B cell (primary cell): ENCODE measurements around the gene CCDC92B. TPM values are rescaled to one million over a fixed set of nuclear protein-coding genes. Genes with fewer than 3 reads are reported as not detected.

ENCODE experiments used
- ATAC-seq: fragments of 200-7000 bp; cut with Tn5 transposase; one replicate; pipeline ENCODE4 v1.10.0; 2021; ENCODE audit warnings: low read depth, mild to moderate bottlenecking, moderate number of reproducible peaks, moderate library complexity
- CTCF ChIA-PET: fragments of 350-600 bp; sonication (Branson Sonifier 250); formaldehyde crosslinking; loops from one replicate; lab custom pipeline; 2021; ENCODE audit warnings: antibody characterized with exemption, inconsistent platforms; lab: Charles Lee
- POLR2A ChIA-PET: fragments of 350-600 bp; sonication (Branson Sonifier 250); formaldehyde crosslinking; loops from one replicate; lab custom pipeline; 2021; ENCODE audit warnings: antibody characterized with exemption; lab: Charles Lee
- DNase-seq: peaks from one replicate; pipeline ENCODE4 v3.0.0; 2013
- H2AFZ ChIP-seq: 2 replicates; pipeline ENCODE4 v1.6.1; 2012; ENCODE audit warnings: mild to moderate bottlenecking, low read depth, low read length; ENCODE audit not compliant: insufficient read depth, poor library complexity, severe bottlenecking
- H3K27ac ChIP-seq, 2 donors: 1 replicate in 1 of 2; 2 replicates in 1 of 2; pipeline ENCODE4 v1.5.1; 2012 to 2013; ENCODE audit warnings: low read length in 2 of 2, mild to moderate bottlenecking in 2 of 2, moderate library complexity in 1 of 2
- H3K27me3 ChIP-seq, 4 experiments: fragments of 200-600 bp in 1 of 4; sonication (generic) in 1 of 4; replicated peaks in 1 of 4; 1 replicate in 2 of 4; 2 replicates in 2 of 4; pipeline versions ENCODE4 v1.6.1 to v1.7.0; 2013 to 2016; ENCODE audit warnings: low read length in 3 of 4, mild to moderate bottlenecking in 2 of 4, mixed read lengths in 1 of 4, moderate library complexity in 1 of 4; ENCODE audit not compliant: insufficient read depth in 4 of 4, control insufficient read depth in 3 of 4; ENCODE audit errors: control extremely low read depth in 1 of 4
- H3K36me3 ChIP-seq, 2 experiments: replicated peaks in 1 of 2; 1 replicate in 1 of 2; 2 replicates in 1 of 2; pipeline versions ENCODE4 v1.6.1 to v1.7.1; 2013; ENCODE audit warnings: low read length in 1 of 2; ENCODE audit not compliant: insufficient read depth in 2 of 2, control insufficient read depth in 1 of 2; ENCODE audit errors: control extremely low read depth in 1 of 2, extremely low read depth in 1 of 2
- H3K4me1 ChIP-seq, 2 donors: fragments of 200-600 bp in 1 of 2; sonication (generic) in 1 of 2; 1 replicate in 1 of 2; 2 replicates in 1 of 2; pipeline versions ENCODE4 v1.5.1 to v1.6.1; 2013 to 2017; ENCODE audit warnings: low read length in 2 of 2; ENCODE audit not compliant: control insufficient read depth in 2 of 2, insufficient read depth in 2 of 2
- H3K4me2 ChIP-seq: replicated peaks from 2 replicates; pipeline ENCODE3; 2012; ENCODE audit warnings: mild to moderate bottlenecking, low read depth, low read length; ENCODE audit not compliant: poor library complexity, severe bottlenecking
- H3K4me3 ChIP-seq, 5 experiments: fragments of 200-600 bp in 1 of 5; sonication (generic) in 1 of 5; 1 replicate in 3 of 5; 2 replicates in 2 of 5; pipeline versions ENCODE4 v1.5.1 to v1.7.0; 2011 to 2016; ENCODE audit warnings: low read length in 4 of 5, mild to moderate bottlenecking in 4 of 5, low read depth in 2 of 5, control low read depth in 1 of 5, moderate library complexity in 1 of 5; ENCODE audit not compliant: insufficient read depth in 1 of 5; ENCODE audit errors: control extremely low read depth in 1 of 5, extremely low read depth in 1 of 5
- H3K79me2 ChIP-seq: fragments of 200-600 bp; sonication (generic); one replicate; pipeline ENCODE4 v1.6.0; 2016; ENCODE audit warnings: low read length; ENCODE audit not compliant: control insufficient read depth, insufficient read depth
- H3K9ac ChIP-seq: fragments of 200-600 bp; sonication (generic); 2 replicates; pipeline ENCODE4 v1.6.1; 2017; ENCODE audit warnings: mild to moderate bottlenecking, low read length, moderate library complexity
- H3K9me3 ChIP-seq, 3 donors: one replicate each; pipeline versions ENCODE4 v1.6.1 to v1.7.1; 2013; ENCODE audit warnings: low read length in 2 of 3; ENCODE audit not compliant: control insufficient read depth in 2 of 3, insufficient read depth in 1 of 3; ENCODE audit errors: control extremely low read depth in 1 of 3
- H4K20me1 ChIP-seq: 2 replicates; pipeline ENCODE4 v1.6.0; 2012; ENCODE audit warnings: mild to moderate bottlenecking, low read length; ENCODE audit not compliant: insufficient read depth, control insufficient read depth, poor library complexity, severe bottlenecking
- H3K27ac Mint-ChIP-seq: one replicate; pipeline ENCODE4 v1.8.0; 2021; ENCODE audit warnings: mixed read lengths
- H3K27me3 Mint-ChIP-seq: one replicate; pipeline ENCODE4 v1.8.0; 2021; ENCODE audit warnings: mixed read lengths
- H3K4me1 Mint-ChIP-seq: one replicate; pipeline ENCODE4 v1.8.0; 2021; ENCODE audit warnings: mixed read lengths
- H3K4me3 Mint-ChIP-seq: one replicate; pipeline ENCODE4 v1.8.0; 2021; ENCODE audit warnings: mixed read lengths
- H3K9me3 Mint-ChIP-seq: one replicate; pipeline ENCODE4 v1.8.0; 2022; ENCODE audit warnings: mixed read lengths; ENCODE audit not compliant: insufficient read depth
- CTCF ChIP-seq: fragments of 200-600 bp; IDR thresholded peaks from one replicate; pipeline ENCODE4 v1.8.0; 2022; ENCODE audit warnings: antibody characterized with exemption, mild to moderate bottlenecking
- EZH2 ChIP-seq: IDR thresholded peaks from 2 replicates; pipeline ENCODE4 v1.6.1; 2012; ENCODE audit warnings: borderline replicate concordance, low read depth, mild to moderate bottlenecking, moderate library complexity, low read length; ENCODE audit not compliant: insufficient read depth, poor library complexity, severe bottlenecking
- WGBS: methylation state at CpG from one replicate; pipeline ENCODE4 v1.1.5; 2013; ENCODE audit warnings: missing lambda C conversion rate; ENCODE audit not compliant: insufficient coverage; 5-methylcytosine and 5-hydroxymethylcytosine counted together
- intact Hi-C: fragments of 100-400 bp; cut with micrococcal nuclease; formaldehyde crosslinking; loops from one replicate; pipeline ENCODE4 v1.10.0; 2022
- polyA plus RNA-seq: library from polyadenylated mRNA; depleted of rRNA; stranded (reverse); fragments of >200 nt; gene quantifications from 2 replicates; pipeline ENCODE4 v1.2.3, GENCODE V29; 2012
- total RNA-seq, 2 donors: library from RNA; stranded (reverse); fragments of 120-200 nt in 1 of 2; gene quantifications; 1 replicate in 1 of 2; 2 replicates in 1 of 2; pipeline versions ENCODE4 v1.2.3 to v1.2.4, GENCODE V29; 2013 to 2022

Gene CCDC92B
- total and polyA plus RNA-seq, 2 donors (not counting 1 experiment from before 2014, with no cell fraction given) = 0.04 TPM; not detected in 1

GRCh38 chr17:2691965-2692780 lies 57.3 kb downstream of the CCDC92B start:
- H3K27ac ChIP-seq = no peak overlapping the region
- no peak for TF ChIP-seq EZH2
- peaks cover 0 to 7% of the 10 kb centered on the region in 2 donors for H3K4me1 ChIP-seq
- WGBS = 94% methylated on average over 64 of the region's 71 CpGs
- no peak overlapping the region for H3K9ac ChIP-seq
- no peak overlapping the region for H3K4me3 ChIP-seq
- H3K27me3 ChIP-seq = no peaks in the 10 kb centered on the region
- no peaks in the 10 kb centered on the region for H3K27me3 Mint-ChIP-seq
- H3K9me3 ChIP-seq = no peaks in the 10 kb centered on the region
- CTCF ChIA-PET = no interaction called here
- peaks cover 6% of the 10 kb centered on the region for H3K4me1 Mint-ChIP-seq
- H3K36me3 ChIP-seq = peaks cover 0 to 44% of the 10 kb centered on the region in 2 experiments
- DNase-seq (no peak), ATAC-seq (no peak)
- intact Hi-C loops = no loop called here
- H2AFZ ChIP-seq = no peak overlapping the region
- POLR2A ChIA-PET = no interaction called here
- H3K4me2 ChIP-seq = no peak overlapping the region
- H3K27ac Mint-ChIP-seq = no peak overlapping the region
- H3K4me3 Mint-ChIP-seq = no peak overlapping the region
- H3K79me2 ChIP-seq = no peaks in the 10 kb centered on the region
- no peaks in the 10 kb centered on the region for H4K20me1 ChIP-seq
- H3K9me3 Mint-ChIP-seq = no peaks in the 10 kb centered on the region

DNA sequence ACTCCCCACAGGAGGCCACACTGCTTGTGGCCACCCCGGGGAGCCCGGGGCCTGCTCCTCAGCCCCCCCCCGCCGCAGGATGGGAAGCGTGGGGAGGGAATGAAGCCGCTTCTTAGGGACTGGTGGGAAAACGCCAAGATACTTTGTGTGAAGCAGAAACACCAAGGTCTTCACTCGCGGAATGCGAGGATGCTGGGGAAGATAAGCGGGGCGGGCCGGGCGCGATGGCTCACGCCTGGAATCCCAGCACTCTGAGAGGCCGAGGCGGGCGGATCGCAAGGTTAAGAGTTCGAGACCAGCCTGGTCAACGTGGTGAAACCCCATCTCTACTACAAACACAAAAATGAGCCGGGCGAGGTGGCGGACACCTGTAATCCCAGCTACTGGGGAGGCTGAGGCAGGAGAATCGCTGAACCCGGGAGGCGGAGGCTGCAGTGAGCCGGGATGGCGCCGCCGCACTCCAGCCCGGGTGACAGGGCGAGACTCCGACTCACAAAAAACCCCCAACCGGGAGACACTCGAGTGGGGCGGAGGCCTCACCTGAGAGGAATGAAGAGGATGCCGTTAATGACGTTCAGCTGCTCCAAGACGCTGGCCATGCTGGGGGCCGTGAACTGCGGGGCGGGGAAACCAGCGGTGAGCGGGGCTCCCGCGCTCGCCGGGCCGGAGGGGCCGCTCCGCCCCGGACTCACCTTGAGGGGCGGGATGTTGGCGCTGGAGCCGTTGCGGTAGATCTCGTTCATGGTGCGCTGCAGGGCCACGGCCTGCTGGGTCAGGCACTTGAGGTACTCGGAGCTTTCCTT lies 58.2 kb downstream of the CCDC92B start:
- ChIA-PET CTCF (no interaction called here), POLR2A (no interaction called here)
- no peaks in the 10 kb centered on the region for H3K9me3 ChIP-seq
- no peak overlapping the region for H2AFZ ChIP-seq
- Mint-ChIP-seq H3K9me3 (no peaks in the 10 kb centered on the region), H3K27ac (no peak overlapping the region), H3K27me3 (no peaks in the 10 kb centered on the region), H3K4me3 (no peak overlapping the region), H3K4me1 (peaks cover 6% of the 10 kb centered on the region)
- intact Hi-C loops = no loop called here
- peaks cover 0 to 38% of the 10 kb centered on the region in 2 experiments for H3K36me3 ChIP-seq
- TF ChIP-seq EZH2 = no peak
- TF ChIP-seq CTCF = no peak
- H3K4me1 ChIP-seq = peaks cover 0 to 7% of the 10 kb centered on the region in 2 donors
- H3K27me3 ChIP-seq = no peaks in the 10 kb centered on the region
- no peak for ATAC-seq
- no peaks in the 10 kb centered on the region for H3K79me2 ChIP-seq
- H3K4me2 ChIP-seq = no peak overlapping the region
- DNase-seq = no peak
- WGBS = 98% methylated on average over 54 of the region's 62 CpGs
- no peaks in the 10 kb centered on the region for H4K20me1 ChIP-seq
- H3K4me3 ChIP-seq = no peak overlapping the region
- no peak overlapping the region for H3K9ac ChIP-seq
- H3K27ac ChIP-seq = no peak overlapping the region
